ENCODE data around the gene EPB41L4B.
A peak's percentile ranks its signal among the peaks of the same experiment; 100 is the strongest.

Gene EPB41L4B

DNA sequence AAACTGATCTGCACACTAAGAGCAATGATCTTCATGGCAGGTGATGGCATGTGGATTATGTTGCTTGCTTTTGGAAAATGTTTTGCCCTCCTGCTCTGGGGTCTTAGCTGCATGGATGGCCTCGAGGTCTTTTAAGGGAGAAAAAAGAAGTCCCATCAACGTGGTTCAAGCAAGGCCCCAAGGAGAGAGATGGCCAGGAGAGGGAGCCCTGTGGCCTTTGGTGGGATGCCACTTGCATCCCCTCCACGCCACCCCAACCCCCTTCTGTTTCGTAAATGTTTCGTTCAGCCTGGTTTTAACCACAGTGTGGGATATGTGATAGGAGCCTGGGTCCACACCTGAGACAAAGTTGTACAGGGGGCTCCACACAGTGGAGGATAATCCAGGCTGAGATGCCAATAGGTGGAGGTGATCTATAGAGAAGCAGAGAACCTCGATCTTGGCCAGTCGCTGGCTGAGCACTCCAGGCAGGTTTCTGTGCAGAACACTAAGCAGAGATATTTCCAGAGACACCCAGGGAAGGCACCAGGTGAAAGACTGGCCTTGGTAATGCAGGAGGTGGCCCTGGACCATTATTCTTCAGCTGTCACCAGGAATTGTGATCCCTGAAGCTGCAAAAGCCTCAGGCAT lies 128.0 kb downstream of the EPB41L4B start:
- DNase-seq: peak; percentile 23

DNA sequence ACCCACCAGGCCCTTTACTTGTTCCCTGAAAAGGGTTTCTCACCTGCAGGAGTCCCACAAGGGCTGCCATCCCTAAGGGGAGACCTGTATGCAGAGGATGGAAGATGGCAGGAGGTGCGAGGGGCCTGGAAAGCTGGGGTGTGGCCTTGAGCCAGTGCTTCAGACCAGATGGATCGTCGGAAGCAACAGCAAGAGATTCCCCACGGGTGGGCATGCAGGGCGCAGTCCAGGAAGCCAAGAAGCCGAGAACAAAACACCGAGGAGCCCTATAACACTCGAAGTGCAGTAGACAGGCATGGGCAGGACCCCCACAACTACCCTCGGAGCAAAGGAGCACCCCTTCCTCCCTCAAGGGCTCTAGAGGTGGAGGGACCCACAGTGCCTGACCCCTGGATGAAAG lies 129.1 kb downstream of the EPB41L4B start:
- no peak for DNase-seq

- no peak for DNase-seq
Observed at GRCh38 chr9:109190151-109190550, 130.7 kb downstream of the EPB41L4B start.

GRCh38 chr9:109186857-109187520 lies 133.9 kb downstream of the EPB41L4B start:
- DNase-seq: no peak

DNA sequence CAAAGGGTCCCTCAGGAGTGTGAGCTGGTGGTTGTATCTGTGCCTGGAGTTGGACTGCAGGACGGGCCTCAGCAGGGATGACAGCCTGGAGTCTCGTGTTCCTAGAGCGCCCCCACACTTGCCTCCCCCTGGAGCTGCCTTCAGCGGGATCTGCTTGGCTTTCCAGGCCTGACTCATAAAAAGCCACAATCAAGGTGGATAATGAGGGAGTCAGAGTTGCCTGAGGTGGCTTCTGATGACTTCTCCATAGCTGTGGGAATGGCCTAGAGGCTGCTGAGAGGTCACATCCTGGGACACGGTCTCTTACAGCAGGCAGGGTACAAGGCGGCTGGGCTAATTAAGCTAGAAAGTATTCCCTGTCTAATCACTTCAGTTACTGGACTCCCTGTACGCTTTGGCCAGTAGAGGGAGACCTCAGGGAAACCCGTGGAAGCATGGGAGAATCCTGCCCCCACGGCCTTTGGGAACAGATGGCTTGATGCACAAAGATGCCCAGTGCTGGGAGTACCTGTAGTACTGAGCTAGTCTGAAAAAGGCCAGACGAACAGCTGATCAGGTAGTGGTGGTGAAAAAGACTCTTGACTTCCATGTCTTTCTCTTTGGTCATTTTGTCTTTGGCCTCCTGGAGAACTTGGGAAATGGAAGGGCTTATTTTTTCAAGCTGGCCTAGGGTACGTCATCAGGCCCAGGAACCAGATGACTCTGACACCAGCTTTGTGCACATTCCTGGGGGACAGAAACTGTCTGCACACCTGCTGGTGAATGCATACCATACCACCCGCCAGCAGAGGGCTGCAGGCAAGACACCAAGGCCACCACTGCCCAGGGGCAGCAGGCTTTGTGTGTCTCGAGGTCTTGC lies 137.7 kb downstream of the EPB41L4B start:
- DNase-seq: peak; percentile 71

GRCh38 chr9:109182550-109182939 lies 138.3 kb downstream of the EPB41L4B start:
- no peak for DNase-seq

DNA sequence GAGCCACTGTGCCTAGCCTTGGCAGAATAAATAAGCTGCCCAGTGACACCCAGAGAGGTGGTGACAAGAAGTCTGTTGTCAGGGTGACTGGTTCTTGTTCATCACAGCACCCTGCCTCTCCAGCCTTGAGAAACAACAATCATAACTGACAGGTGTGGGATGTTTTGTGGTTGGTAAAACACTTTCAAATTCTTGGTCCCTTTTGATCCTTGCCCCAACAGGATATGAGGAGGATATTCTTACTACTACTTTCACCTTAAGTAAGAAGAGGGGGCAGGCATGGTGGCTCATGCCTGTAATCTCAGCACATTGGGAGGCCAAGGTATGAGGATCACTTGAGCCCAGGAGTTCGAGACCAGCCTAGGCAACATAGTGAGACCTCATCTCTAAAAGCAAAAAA lies 139.6 kb downstream of the EPB41L4B start:
- DNase-seq: no peak

DNA sequence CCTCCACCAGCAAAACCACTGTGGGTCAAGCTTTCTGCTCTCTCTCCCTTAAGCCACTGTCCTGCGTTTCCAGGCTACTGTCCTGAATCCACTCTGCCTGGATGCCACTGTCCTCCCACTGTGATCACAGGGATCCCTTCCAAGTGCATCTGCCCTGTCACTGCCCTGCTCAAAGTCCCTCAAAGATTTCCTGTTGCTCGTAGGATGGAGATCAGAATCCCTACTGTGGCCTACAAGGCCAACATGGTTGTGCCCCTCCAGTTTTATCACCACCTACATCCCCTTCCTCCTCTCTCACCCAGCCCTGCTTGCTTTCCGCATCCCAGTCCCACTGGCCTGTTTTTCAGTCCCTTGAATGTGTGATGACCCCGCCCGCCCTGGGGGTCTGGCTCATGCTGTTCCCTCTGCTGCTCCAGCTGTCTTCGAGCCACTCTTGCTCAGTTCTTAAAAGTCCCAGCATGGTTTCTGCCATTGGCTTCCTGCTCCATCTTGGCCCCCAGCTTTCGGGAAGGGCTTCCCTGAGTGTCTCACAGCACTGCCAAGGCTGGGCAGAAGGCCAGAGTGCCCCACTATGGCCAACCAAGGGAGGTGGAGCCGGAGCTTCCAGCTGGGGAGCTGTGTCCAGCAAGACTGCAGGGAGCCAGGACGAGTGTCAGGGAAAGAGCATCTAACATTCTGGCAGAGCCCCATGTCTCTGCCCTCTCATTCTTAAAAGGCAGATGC lies 140.9 kb downstream of the EPB41L4B start:
- no peak for DNase-seq

- no peak for DNase-seq
Observed at GRCh38 chr9:109176963-109177362, 143.9 kb downstream of the EPB41L4B start.

DNA sequence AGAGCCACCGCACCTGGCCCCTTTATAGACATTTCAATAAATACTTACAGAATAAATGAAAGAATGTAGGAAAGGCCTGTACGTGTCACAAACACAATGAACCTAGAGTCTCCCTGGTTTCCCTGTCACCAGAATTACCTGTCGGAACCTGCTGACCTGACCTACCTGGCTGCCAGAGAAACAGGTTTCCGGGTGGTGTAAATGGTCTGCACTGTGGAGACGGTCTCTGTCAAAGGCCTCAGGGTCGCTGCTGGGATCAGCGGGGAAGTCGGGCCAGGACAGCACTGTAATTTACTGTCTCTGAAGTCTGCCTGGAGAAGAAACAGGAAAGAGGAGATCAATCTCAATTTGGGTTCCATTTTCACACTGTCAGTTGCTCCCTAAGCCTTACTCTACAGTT lies 144.5 kb downstream of the EPB41L4B start:
- no peak for DNase-seq

GRCh38 chr9:109172935-109173334 lies 147.9 kb downstream of the EPB41L4B start:
- no peak for DNase-seq

DNA sequence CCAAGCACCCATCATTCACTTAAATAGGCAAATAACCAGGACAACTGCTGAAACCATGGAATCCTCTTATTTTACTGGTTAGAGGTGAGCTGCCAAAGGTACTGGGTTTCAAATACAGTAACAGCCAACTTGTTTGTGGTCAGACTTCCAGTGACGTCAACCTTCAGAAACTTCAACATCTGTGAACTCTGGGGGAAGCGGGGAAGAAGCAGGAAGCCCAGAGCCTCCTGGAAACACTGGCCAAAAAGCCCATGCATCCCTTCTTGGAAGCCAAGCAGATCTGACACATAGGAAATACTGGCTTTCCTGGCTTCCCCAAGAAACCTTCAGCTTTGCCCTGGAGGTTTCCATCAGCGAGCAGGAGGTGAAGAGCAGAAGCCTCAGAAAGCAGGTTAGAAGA lies 148.9 kb downstream of the EPB41L4B start:
- no peak for DNase-seq

DNA sequence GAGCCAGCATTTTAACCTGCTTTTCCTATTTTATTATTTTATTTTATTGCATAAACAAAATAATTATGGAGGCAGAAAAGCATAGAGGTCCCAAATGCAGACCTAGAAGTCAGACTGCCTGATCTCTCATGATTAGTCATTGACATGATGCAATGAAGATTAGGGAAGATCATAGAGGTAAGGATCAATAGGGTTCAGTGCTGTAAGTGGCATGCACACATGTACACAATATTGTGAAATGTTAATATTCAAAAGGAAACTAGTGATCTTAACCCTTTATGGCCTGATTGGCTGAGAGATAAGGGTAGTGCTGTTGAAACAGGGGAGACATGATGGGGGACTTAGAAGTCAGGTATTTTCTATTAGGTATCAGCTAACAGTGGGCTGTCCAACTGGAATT lies 152.7 kb downstream of the EPB41L4B start:
- no peak for DNase-seq

- DNase-seq: no peak
Observed at GRCh38 chr9:109167716-109168115, 153.1 kb downstream of the EPB41L4B start.

GRCh38 chr9:109166771-109167601 lies 153.9 kb downstream of the EPB41L4B start, which contains the start of gene FRRS1L:
Gene FRRS1L (minus strand): TSS chr9:109167249. CDS start chr9:109167138, 111 bp downstream.
- no peak for DNase-seq

DNA sequence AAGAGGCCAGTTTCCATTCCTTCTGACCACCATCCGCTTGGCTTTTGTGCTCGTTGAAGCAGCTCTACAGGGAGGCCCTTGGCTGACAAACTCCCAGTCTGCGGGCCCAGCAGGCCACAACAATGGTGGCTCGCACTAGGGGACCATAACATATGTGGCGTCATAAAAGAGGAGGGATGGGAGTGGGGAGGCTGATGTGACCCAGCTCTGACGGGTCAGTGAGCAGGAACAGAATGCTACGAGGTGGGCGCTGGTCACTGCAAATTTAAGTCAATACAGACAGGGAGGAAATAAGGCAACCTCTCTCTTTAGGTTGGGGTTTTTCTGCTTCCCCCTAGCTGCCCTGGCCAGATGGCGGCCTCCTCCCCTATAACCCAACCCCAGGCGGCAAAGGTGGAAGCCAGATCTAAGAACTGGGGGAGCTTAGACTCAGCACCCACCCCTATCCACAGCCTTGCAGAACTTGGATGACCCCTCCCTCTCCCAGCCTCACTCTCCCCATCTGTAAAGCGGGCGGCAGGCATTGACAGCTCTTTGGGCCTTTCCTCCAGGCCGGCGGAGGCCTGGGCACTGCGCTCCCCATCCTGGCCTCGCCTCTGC lies 154.6 kb downstream of the EPB41L4B start:
- DNase-seq: no peak

DNA sequence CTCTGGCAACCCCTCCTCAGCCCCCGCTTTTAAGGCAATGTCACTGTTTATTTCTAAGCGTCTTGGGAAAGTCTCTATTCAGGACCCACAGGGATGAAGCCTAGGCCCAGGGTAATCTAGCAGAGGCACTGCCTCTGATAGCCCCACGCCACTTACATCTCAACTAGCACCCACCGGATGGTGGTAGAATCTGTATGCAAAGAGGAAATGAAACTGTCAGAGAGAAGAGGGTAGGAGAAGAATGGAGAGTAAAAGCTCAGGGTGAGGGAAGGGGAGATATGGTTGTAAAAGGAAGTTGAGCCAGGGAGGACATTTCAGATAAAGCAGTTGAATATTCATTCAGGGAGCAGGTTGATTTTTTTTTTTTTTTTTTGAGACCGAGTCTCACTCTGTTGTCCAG lies 156.8 kb downstream of the EPB41L4B start:
- no peak for DNase-seq

GRCh38 chr9:109163194-109163593 lies 157.7 kb downstream of the EPB41L4B start:
- DNase-seq: no peak

GRCh38 chr9:109162677-109163076 lies 158.2 kb downstream of the EPB41L4B start:
- DNase-seq: no peak

DNA sequence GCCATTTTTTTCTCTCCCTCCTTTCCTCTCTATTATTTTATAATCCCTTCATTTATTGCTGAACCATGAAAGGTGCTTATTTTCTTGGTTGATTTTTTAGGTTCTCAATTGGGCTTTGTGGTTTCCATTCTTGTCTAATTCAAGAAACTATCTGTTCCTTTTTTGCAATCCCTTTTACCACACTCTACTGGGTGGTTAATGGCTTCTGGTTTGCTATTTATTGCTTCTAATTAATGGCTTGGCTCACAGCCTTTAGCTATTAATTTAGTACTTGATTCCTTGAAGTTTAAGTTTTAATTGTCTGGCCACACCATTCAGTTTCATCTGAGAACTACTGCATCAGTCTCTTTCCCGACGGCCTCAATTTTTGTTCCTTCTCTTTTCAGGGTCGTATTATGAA lies 159.4 kb downstream of the EPB41L4B start:
- no peak for DNase-seq

DNA sequence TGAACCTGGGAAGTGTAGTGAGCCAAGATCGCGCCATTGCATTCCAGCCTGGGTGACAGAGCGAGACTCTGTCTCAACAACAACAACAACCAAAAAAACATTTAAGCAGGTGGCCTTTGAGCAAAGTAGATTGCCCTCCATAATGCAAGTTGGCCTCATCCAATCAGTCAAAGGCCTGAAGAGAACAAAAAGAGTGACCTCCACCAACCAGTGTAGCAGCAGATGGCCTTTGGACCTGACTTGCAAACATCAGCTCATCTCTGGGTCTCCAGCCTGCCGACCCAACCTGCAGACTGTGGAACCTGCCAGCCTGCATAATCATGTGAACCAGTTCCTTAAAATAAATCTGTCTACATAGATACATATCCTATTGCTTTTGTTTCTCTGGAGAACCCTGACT lies 161.3 kb downstream of the EPB41L4B start:
- no peak for DNase-seq

GRCh38 chr9:109158651-109159050 lies 162.2 kb downstream of the EPB41L4B start:
- DNase-seq: no peak
